ENCODE measurements around the gene PDE2A. TPM values are rescaled to one million over a fixed set of nuclear protein-coding genes. Genes with fewer than 3 reads are reported as not detected.

The PDE2A gene
- total RNA-seq, 2 donors from 2014 or later: 3.7 to 13.3 TPM

DNA sequence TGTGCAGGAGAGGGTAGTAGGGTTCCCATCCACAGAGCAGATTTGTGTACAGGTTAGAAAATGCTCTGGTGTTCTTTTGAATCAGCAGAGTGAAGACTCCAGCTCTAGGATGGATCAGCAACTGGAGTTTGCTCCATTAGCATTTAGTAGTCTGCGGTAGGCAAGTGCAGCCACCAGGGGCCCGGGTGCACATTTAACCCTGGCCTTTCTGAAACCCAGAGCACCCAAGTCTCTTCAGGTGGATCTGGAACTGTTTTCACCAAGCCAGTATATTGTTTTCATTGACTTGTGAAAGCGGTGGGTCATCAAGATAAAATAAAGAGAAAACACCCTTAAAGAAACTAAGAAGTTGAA, 139.1 kb downstream of the PDE2A start:
- peaks cover 13% of the 10 kb centered on the region for H3K9me3 Mint-ChIP-seq
- no peaks in the 10 kb centered on the region for H3K36me3 Mint-ChIP-seq (ENCODE audit: low read depth)
- TF ChIP-seq, protein P1, sequence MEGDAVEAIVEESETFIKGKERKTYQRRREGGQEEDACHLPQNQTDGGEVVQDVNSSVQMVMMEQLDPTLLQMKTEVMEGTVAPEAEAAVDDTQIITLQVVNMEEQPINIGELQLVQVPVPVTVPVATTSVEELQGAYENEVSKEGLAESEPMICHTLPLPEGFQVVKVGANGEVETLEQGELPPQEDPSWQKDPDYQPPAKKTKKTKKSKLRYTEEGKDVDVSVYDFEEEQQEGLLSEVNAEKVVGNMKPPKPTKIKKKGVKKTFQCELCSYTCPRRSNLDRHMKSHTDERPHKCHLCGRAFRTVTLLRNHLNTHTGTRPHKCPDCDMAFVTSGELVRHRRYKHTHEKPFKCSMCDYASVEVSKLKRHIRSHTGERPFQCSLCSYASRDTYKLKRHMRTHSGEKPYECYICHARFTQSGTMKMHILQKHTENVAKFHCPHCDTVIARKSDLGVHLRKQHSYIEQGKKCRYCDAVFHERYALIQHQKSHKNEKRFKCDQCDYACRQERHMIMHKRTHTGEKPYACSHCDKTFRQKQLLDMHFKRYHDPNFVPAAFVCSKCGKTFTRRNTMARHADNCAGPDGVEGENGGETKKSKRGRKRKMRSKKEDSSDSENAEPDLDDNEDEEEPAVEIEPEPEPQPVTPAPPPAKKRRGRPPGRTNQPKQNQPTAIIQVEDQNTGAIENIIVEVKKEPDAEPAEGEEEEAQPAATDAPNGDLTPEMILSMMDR (conservative IDR thresholded peaks at IDR 0.05): peak; percentile 75
- H3K36me3 ChIP-seq (ENCODE audit: control insufficient read depth, insufficient read depth, low read length): no peaks in the 10 kb centered on the region
- peaks cover 65% of the 10 kb centered on the region for H3K27me3 Mint-ChIP-seq (ENCODE audit: insufficient read depth)
- peak; percentile 77 for DNase-seq
- peak overlapping the region; percentile 17 for H3K4me3 Mint-ChIP-seq
- peaks cover 78% of the 10 kb centered on the region for H3K27me3 ChIP-seq (ENCODE audit: control insufficient read depth, insufficient read depth, low read length, poor library complexity, severe bottlenecking)
- peaks cover 10% of the 10 kb centered on the region for H3K4me1 ChIP-seq (ENCODE audit: control insufficient read depth, insufficient read depth, low read length)
- 8 to 30% methylated on average over 2 to 3 of the region's 3 CpGs for WGBS, 2 experiments (ENCODE audit: insufficient coverage in 1 of 2, insufficient read length in 1 of 2)
- H3K4me1 Mint-ChIP-seq: peaks cover 22% of the 10 kb centered on the region
- H3K9ac ChIP-seq (ENCODE audit: extremely low read depth, low read length, poor library complexity, severe bottlenecking): no peak overlapping the region
- H3K9me3 ChIP-seq (ENCODE audit: control insufficient read depth, low read length): peaks cover 8% of the 10 kb centered on the region
- peak overlapping the region; percentile 93 for H3K27ac Mint-ChIP-seq
- H3K27ac ChIP-seq (ENCODE audit: low read depth, low read length): no peak overlapping the region
- H3K4me3 ChIP-seq (ENCODE audit: low read length): no peak overlapping the region

- Mint-ChIP-seq H3K4me1 (peaks cover 22% of the 10 kb centered on the region), H3K27me3 (ENCODE audit: insufficient read depth) (peaks cover 65% of the 10 kb centered on the region), H3K4me3 (peak overlapping the region; percentile 17), H3K36me3 (ENCODE audit: low read depth) (no peaks in the 10 kb centered on the region), H3K9me3 (peaks cover 13% of the 10 kb centered on the region), H3K27ac (peak overlapping the region; percentile 93)
- 33 to 39% methylated on average over 3 of the region's 3 CpGs for WGBS, 2 experiments (ENCODE audit: insufficient coverage in 1 of 2, insufficient read length in 1 of 2)
- Histone ChIP-seq H3K9ac (ENCODE audit: extremely low read depth, low read length, poor library complexity, severe bottlenecking) (peak overlapping the region; percentile 27), H3K4me1 (ENCODE audit: control insufficient read depth, insufficient read depth, low read length) (peaks cover 10% of the 10 kb centered on the region), H3K27ac (ENCODE audit: low read depth, low read length) (no peak overlapping the region), H3K9me3 (ENCODE audit: control insufficient read depth, low read length) (peaks cover 8% of the 10 kb centered on the region), H3K36me3 (ENCODE audit: control insufficient read depth, insufficient read depth, low read length) (no peaks in the 10 kb centered on the region), H3K27me3 (ENCODE audit: control insufficient read depth, insufficient read depth, low read length, poor library complexity, severe bottlenecking) (peaks cover 78% of the 10 kb centered on the region), H3K4me3 (ENCODE audit: low read length) (no peak overlapping the region)
- TF ChIP-seq, protein P1 (conservative IDR thresholded peaks at IDR 0.05): no peak
- DNase-seq: peak; percentile 79
These were observed 139.6 kb downstream of the PDE2A start for GRCh38 chr11:72534371-72535193.

GRCh38 chr11:72529068-72529467, 145.2 kb downstream of the PDE2A start:
- no peak overlapping the region for H3K4me3 ChIP-seq (ENCODE audit: low read length)
- Mint-ChIP-seq H3K4me1 (peaks cover 11% of the 10 kb centered on the region), H3K9me3 (peaks cover 13% of the 10 kb centered on the region), H3K27me3 (ENCODE audit: insufficient read depth) (peaks cover 64% of the 10 kb centered on the region), H3K27ac (no peak overlapping the region), H3K4me3 (no peak overlapping the region), H3K36me3 (ENCODE audit: low read depth) (no peaks in the 10 kb centered on the region)
- peaks cover 1% of the 10 kb centered on the region for H3K4me1 ChIP-seq (ENCODE audit: control insufficient read depth, insufficient read depth, low read length)
- H3K27ac ChIP-seq (ENCODE audit: low read depth, low read length): no peak overlapping the region
- H3K9me3 ChIP-seq (ENCODE audit: control insufficient read depth, low read length): peaks cover 8% of the 10 kb centered on the region
- TF ChIP-seq, protein P1 (conservative IDR thresholded peaks at IDR 0.05): no peak
- H3K27me3 ChIP-seq (ENCODE audit: control insufficient read depth, insufficient read depth, low read length, poor library complexity, severe bottlenecking): peaks cover 79% of the 10 kb centered on the region
- no peak overlapping the region for H3K9ac ChIP-seq (ENCODE audit: extremely low read depth, low read length, poor library complexity, severe bottlenecking)
- no peaks in the 10 kb centered on the region for H3K36me3 ChIP-seq (ENCODE audit: control insufficient read depth, insufficient read depth, low read length)
- no peak for DNase-seq
- 90 to 98% methylated on average over 2 to 3 of the region's 3 CpGs for WGBS, 2 experiments (ENCODE audit: insufficient coverage in 1 of 2, insufficient read length in 1 of 2)

All from endodermal cell (in vitro differentiated cells).